Measurements from ENCODE around the gene LMO2.

GRCh38 chr11:33926671-33927552, 35.0 kb upstream of the LMO2 start:
- TF ChIP-seq, protein P1, sequence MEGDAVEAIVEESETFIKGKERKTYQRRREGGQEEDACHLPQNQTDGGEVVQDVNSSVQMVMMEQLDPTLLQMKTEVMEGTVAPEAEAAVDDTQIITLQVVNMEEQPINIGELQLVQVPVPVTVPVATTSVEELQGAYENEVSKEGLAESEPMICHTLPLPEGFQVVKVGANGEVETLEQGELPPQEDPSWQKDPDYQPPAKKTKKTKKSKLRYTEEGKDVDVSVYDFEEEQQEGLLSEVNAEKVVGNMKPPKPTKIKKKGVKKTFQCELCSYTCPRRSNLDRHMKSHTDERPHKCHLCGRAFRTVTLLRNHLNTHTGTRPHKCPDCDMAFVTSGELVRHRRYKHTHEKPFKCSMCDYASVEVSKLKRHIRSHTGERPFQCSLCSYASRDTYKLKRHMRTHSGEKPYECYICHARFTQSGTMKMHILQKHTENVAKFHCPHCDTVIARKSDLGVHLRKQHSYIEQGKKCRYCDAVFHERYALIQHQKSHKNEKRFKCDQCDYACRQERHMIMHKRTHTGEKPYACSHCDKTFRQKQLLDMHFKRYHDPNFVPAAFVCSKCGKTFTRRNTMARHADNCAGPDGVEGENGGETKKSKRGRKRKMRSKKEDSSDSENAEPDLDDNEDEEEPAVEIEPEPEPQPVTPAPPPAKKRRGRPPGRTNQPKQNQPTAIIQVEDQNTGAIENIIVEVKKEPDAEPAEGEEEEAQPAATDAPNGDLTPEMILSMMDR (IDR thresholded peaks at IDR 0.05; ENCODE audit: low read depth, low read length, missing input control) = no peak
- TF ChIP-seq GABPA (IDR thresholded peaks at IDR 0.05 in 1 of 2, conservative IDR thresholded peaks at IDR 0.05 in 1 of 2) (no peak), REST (IDR thresholded peaks at IDR 0.05) (no peak), SP1 (IDR thresholded peaks at IDR 0.05) (no peak), RAD21 (IDR thresholded peaks at IDR 0.05) (no peak), YY1 (IDR thresholded peaks at IDR 0.05) (no peak), NR2F2 (IDR thresholded peaks at IDR 0.05) (no peak), JUND (IDR thresholded peaks at IDR 0.05) (no peak), TAF1 (conservative IDR thresholded peaks at IDR 0.05) (no peak), EGR1 (IDR thresholded peaks at IDR 0.05; ENCODE audit: low read depth in 2 of 2) (no peak)
- TF ChIP-seq, protein P2, sequence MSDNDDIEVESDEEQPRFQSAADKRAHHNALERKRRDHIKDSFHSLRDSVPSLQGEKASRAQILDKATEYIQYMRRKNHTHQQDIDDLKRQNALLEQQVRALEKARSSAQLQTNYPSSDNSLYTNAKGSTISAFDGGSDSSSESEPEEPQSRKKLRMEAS (IDR thresholded peaks at IDR 0.05) = no peak
- TF ChIP-seq, protein P3, sequence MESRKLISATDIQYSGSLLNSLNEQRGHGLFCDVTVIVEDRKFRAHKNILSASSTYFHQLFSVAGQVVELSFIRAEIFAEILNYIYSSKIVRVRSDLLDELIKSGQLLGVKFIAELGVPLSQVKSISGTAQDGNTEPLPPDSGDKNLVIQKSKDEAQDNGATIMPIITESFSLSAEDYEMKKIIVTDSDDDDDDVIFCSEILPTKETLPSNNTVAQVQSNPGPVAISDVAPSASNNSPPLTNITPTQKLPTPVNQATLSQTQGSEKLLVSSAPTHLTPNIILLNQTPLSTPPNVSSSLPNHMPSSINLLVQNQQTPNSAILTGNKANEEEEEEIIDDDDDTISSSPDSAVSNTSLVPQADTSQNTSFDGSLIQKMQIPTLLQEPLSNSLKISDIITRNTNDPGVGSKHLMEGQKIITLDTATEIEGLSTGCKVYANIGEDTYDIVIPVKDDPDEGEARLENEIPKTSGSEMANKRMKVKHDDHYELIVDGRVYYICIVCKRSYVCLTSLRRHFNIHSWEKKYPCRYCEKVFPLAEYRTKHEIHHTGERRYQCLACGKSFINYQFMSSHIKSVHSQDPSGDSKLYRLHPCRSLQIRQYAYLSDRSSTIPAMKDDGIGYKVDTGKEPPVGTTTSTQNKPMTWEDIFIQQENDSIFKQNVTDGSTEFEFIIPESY (IDR thresholded peaks at IDR 0.05) = no peak

All from liver (tissue), 3 donors.